Measurements from ENCODE around the gene AKAP1.

AKAP1 gene

DNA sequence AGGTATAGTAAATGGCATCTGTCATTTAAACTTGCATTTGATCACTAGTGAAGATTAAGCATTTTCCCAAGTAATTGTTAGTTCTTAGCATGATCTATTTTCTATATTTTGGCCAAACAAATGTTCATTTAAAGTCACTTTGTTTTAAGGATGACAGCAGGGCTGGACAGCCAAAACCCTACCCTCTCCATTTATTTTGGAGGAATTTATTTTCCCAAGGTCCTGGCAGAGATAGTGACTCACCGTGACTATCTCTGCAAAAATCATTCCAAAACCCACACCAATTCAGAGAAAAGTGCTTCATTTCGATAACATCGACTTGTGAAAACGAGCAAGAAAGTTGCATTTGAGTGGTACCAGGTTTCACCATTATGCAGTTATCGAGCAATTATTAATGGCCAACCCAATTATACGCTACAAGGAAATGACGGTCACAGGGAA, 665 bp upstream of the AKAP1 start:
- in situ Hi-C loops (cut with HindIII; ENCODE audit: low sequenced_read_pairs): no loop called here
- peak overlapping the region; percentile 96 for H3K4me3 ChIP-seq (ENCODE audit: low read depth, low read length)
- DNase-seq (ENCODE audit: low read depth, low spot score): no peak
- TF ChIP-seq, protein P1, sequence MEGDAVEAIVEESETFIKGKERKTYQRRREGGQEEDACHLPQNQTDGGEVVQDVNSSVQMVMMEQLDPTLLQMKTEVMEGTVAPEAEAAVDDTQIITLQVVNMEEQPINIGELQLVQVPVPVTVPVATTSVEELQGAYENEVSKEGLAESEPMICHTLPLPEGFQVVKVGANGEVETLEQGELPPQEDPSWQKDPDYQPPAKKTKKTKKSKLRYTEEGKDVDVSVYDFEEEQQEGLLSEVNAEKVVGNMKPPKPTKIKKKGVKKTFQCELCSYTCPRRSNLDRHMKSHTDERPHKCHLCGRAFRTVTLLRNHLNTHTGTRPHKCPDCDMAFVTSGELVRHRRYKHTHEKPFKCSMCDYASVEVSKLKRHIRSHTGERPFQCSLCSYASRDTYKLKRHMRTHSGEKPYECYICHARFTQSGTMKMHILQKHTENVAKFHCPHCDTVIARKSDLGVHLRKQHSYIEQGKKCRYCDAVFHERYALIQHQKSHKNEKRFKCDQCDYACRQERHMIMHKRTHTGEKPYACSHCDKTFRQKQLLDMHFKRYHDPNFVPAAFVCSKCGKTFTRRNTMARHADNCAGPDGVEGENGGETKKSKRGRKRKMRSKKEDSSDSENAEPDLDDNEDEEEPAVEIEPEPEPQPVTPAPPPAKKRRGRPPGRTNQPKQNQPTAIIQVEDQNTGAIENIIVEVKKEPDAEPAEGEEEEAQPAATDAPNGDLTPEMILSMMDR (IDR thresholded peaks at IDR 0.05; ENCODE audit: low read depth, low read length): no peak

DNA sequence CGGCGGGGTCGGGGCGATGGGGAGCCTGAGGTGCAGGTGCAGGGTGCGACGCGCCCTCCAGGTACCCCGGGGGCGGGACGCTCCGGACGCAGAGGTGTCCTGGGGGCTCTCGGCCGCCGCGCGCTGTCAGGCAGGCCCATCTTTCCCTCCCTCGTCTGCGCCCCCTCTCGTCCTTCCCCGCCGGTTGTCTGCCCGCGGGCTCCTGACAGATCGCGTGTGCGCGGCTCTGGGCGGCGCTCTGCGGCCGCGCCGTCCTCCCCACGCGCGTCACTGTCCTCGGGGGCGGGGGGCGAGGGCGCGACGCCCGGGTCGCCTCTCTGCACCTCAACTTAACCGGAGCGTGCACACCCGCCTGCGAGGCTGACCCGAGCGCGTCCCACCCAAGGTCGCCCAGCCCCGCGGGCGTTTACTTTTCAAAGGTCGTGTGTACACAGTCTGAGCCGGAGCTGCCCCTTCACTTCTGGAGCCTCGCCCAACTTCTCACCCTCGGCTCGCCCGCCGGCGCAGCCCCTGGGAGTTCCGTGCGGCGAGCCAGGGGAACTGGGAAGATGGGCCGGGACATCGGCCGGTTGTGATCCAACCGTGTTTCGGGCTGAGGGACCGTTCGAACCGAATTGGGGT, 512 bp downstream of the AKAP1 start:
- in situ Hi-C loops (cut with HindIII; ENCODE audit: low sequenced_read_pairs): no loop called here
- H3K4me3 ChIP-seq (ENCODE audit: low read depth, low read length): peak overlapping the region; percentile 96
- peak; percentile 37 for DNase-seq (ENCODE audit: low read depth, low spot score)
- TF ChIP-seq, protein P1 (IDR thresholded peaks at IDR 0.05; ENCODE audit: low read depth, low read length): peak; percentile 36

DNA sequence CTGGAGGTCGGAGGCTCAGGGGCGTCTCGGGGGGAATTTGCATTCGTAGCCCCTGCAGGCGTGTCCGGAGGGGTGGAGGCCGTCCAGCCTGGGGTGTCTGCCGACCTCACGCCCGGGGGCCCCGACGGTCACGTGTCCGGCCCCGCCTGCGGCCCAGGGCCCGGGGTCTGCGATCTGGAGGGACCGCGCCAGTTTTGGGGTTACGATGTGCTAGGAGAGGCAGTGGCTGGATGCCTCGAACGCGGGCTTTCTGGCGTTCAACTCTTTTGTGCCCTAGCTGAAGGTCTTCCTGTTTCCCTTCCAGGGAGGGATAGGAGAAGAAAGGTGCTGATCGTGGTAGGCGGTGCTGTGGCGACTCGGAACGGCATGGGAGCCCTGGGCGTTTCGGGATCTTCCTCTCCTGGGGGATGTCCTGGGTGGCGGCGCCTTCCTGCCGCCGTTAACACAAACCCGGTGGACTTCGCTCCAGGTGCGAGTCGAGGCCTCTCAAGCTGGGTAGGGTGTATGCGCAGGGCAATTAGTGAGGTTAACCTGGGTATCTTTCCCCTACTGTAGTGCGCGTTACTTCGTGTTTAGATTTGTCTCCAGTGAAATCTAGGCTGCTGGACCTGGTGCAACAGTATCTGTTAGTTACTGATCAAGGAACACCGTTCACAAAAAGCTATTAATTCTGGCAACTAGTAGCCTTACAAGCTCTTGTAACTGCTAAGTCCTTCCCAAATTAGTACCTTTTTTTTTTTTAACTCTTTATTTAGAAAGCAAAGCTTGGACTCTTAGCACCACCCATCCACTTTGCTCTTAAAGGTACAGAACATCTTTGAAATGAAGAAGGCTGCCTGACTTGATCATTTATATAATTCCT, 1.3 kb downstream of the AKAP1 start:
- in situ Hi-C loops (cut with HindIII; ENCODE audit: low sequenced_read_pairs): no loop called here
- peak overlapping the region; percentile 96 for H3K4me3 ChIP-seq (ENCODE audit: low read depth, low read length)
- TF ChIP-seq, protein P1 (IDR thresholded peaks at IDR 0.05; ENCODE audit: low read depth, low read length): no peak
- no peak for DNase-seq (ENCODE audit: low read depth, low spot score)

DNA sequence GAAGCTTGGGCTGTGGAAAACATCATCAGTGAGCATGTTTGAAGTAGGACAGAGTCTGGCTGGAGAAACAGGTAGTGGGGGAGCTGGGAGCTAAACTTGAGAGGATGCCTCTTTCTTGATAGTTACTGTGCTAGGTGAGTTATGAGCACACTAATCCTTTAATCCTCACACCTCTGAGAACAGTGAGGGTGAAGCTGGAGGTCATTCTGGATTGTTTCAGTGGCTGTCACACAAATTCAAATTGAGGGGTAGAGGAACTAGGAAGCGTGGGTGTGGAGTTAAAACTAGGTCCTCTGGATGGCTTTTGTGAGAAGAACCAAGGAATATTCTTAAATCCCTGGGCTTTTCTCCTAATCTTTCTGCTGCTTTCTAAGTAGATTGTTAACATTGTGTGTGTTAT, 3.3 kb downstream of the AKAP1 start:
- TF ChIP-seq, protein P1 (IDR thresholded peaks at IDR 0.05; ENCODE audit: low read depth, low read length): no peak
- H3K4me3 ChIP-seq (ENCODE audit: low read depth, low read length): no peak overlapping the region
- DNase-seq (ENCODE audit: low read depth, low spot score): no peak
- in situ Hi-C loops (cut with HindIII; ENCODE audit: low sequenced_read_pairs): no loop called here

DNA sequence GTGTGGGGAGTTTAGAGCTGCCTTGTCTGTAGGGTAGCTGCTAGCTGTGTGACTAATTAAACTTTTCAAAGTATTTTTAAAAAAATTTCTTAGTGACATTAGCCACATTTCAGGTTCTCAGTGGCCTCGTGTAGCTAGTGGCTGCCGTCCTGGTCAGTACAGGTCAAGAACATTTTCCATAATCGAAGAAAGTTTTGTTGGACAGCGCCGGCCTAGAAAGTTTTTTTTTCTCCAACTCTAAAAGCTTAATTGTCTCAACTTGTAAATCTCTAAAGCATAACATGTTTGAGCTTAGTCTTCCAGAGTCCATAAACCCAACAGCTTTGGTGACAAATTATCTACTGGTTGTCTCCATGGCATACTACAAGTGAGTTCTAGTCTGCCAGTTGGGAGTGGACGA, 4.3 kb downstream of the AKAP1 start:
- H3K4me3 ChIP-seq (ENCODE audit: low read depth, low read length): no peak overlapping the region
- TF ChIP-seq, protein P1 (IDR thresholded peaks at IDR 0.05; ENCODE audit: low read depth, low read length): no peak
- in situ Hi-C loops (cut with HindIII; ENCODE audit: low sequenced_read_pairs): no loop called here
- DNase-seq (ENCODE audit: low read depth, low spot score): no peak

DNA sequence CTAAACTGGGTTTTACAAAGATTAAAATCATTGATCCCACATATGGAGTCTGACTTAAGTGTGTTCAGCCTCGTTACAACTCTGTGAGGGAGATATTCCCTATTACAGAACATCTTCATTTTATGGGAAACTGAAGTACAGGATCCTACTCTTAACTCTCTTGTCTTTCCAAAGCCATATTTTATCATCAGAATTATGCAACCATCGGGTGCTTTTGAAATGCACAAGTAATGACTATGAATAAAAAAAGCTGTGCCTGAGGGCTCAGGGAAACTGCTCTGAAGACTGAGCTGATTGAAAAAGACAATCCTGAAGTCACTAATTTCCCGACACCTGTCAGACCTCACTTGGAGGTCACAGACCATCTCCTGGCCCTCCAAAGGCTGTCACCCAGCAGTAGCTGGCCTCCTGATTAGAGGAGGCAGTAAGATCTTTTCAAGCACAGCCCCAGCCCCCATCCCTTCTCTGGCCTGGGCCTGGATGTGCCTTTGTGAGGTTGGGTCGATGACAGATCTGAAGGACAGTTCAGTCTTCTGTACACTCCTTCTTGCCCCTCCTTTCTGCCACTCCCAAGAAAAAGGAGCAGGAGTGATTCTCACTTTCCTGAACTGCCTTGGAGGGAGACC, 5.6 kb downstream of the AKAP1 start:
- DNase-seq (ENCODE audit: low read depth, low spot score): no peak

More for the DNA sequence above, 5.6 kb downstream of the AKAP1 start:
- H3K4me3 ChIP-seq (ENCODE audit: low read depth, low read length): no peak overlapping the region
- TF ChIP-seq, protein P1 (IDR thresholded peaks at IDR 0.05; ENCODE audit: low read depth, low read length): no peak
- in situ Hi-C loops (cut with HindIII; ENCODE audit: low sequenced_read_pairs): no loop called here

Data from astrocyte of the spinal cord (primary cell).